ENCODE results near the gene ITIH2.
"Not testable (repeated sequence)": the region's sequence is repeated elsewhere in the genome, so short reads cannot be mapped to it uniquely, and the experiment has no call there.

ITIH2 gene

DNA sequence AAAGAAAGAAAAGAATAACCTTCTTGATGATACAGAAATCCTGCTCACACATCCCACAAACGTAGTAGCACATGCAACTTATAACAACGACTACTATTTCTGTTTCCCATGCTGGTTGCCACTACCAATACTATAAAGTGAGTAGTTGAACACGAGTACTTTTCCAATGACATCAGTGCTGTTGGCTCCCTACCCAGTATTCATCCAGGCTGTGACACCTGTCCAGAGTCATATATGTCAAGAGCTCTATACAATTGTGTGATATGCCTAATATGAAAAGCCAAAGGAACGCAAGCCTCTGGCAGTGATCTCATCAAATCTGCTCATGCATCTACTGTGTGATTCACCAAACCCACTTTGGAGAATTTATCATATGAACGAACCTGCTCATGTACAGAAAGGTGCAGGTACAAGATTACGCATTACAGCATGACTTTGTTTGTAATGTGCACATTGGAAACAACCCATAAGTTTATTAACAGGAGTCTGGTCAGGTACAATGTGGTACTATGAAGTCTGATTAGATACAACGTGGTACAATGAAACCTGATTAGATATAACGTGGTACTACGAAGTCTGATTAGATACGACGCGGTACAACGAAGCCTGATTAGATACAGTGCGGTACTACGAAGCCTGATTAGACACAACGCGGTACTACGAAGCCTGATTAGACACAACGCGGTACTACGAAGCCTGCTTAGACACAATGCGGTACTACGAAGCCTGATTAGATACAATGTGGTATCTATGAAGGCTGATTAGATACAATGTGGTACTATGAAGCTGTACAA lies 30.6 kb upstream of the ITIH2 start:
- H4K5ac ChIP-seq (ENCODE audit: low read length) = no peak overlapping the region
- H2AK5ac ChIP-seq (ENCODE audit: low read length) = no peak overlapping the region
- no peak overlapping the region for H3K27ac ChIP-seq (ENCODE audit: low read depth, low read length)
- no peak overlapping the region for H3K4me2 ChIP-seq (ENCODE audit: low read length)
- no peaks in the 10 kb centered on the region for H3K36me3 ChIP-seq (ENCODE audit: control insufficient read depth, insufficient read depth, low read length)
- no peaks in the 10 kb centered on the region for H3K4me1 ChIP-seq (ENCODE audit: control insufficient read depth, low read depth, low read length)
- no peak overlapping the region for H3K18ac ChIP-seq (ENCODE audit: low read length)
- H3K9ac ChIP-seq (ENCODE audit: low read length) = no peak overlapping the region
- no peak overlapping the region for H2BK5ac ChIP-seq (ENCODE audit: low read length)
- peak; percentile 31 for DNase-seq
- no peak overlapping the region for H4K8ac ChIP-seq (ENCODE audit: low read depth, low read length)
- no peaks in the 10 kb centered on the region for H3K79me2 ChIP-seq (ENCODE audit: control insufficient read depth, insufficient read depth, low read length)
- no peak overlapping the region for H2BK15ac ChIP-seq (replicated peaks; ENCODE audit: low read depth)
- H2BK120ac ChIP-seq (ENCODE audit: low read depth, low read length) = no peak overlapping the region
- WGBS (ENCODE audit: extremely low coverage, insufficient coverage, low lambda C conversion rate) = no CpG with 5 or more reads among the region's 23 CpGs
- no peak overlapping the region for H3K23ac ChIP-seq (ENCODE audit: low read length)
- no peak overlapping the region for H3K4me3 ChIP-seq (ENCODE audit: low read length)
- H3K79me1 ChIP-seq (ENCODE audit: low read length) = no peaks in the 10 kb centered on the region
- no peak overlapping the region for H3K4ac ChIP-seq (ENCODE audit: low read depth, low read length)
- no peak overlapping the region for H3K56ac ChIP-seq (ENCODE audit: low read length)
- no peaks in the 10 kb centered on the region for H3K27me3 ChIP-seq (ENCODE audit: insufficient read depth, low read length, poor library complexity)

- no peak overlapping the region for H2BK120ac ChIP-seq (ENCODE audit: low read depth, low read length)
- H3K79me2 ChIP-seq (ENCODE audit: control insufficient read depth, insufficient read depth, low read length) = no peaks in the 10 kb centered on the region
- no peak overlapping the region for H4K8ac ChIP-seq (ENCODE audit: low read depth, low read length)
- H3K79me1 ChIP-seq (ENCODE audit: low read length) = no peaks in the 10 kb centered on the region
- H4K5ac ChIP-seq (ENCODE audit: low read length) = no peak overlapping the region
- no peak overlapping the region for H3K23ac ChIP-seq (ENCODE audit: low read length)
- H3K4me3 ChIP-seq (ENCODE audit: low read length) = no peak overlapping the region
- no peak overlapping the region for H2BK15ac ChIP-seq (replicated peaks; ENCODE audit: low read depth)
- DNase-seq = no peak
- H2AK5ac ChIP-seq (ENCODE audit: low read length) = no peak overlapping the region
- no peak overlapping the region for H3K9ac ChIP-seq (ENCODE audit: low read length)
- no peak overlapping the region for H3K27ac ChIP-seq (ENCODE audit: low read depth, low read length)
- no peaks in the 10 kb centered on the region for H3K4me1 ChIP-seq (ENCODE audit: control insufficient read depth, low read depth, low read length)
- H3K56ac ChIP-seq (ENCODE audit: low read length) = no peak overlapping the region
- H2BK5ac ChIP-seq (ENCODE audit: low read length) = no peak overlapping the region
- no peak overlapping the region for H3K18ac ChIP-seq (ENCODE audit: low read length)
- no CpG with 5 or more reads among the region's 1 CpG for WGBS (ENCODE audit: extremely low coverage, insufficient coverage, low lambda C conversion rate)
- H3K27me3 ChIP-seq (ENCODE audit: insufficient read depth, low read length, poor library complexity) = no peaks in the 10 kb centered on the region
- no peaks in the 10 kb centered on the region for H3K36me3 ChIP-seq (ENCODE audit: control insufficient read depth, insufficient read depth, low read length)
- no peak overlapping the region for H3K4me2 ChIP-seq (ENCODE audit: low read length)
- H3K4ac ChIP-seq (ENCODE audit: low read depth, low read length) = no peak overlapping the region
Measured at GRCh38 chr10:7679256-7679655, 23.9 kb upstream of the ITIH2 start.

DNA sequence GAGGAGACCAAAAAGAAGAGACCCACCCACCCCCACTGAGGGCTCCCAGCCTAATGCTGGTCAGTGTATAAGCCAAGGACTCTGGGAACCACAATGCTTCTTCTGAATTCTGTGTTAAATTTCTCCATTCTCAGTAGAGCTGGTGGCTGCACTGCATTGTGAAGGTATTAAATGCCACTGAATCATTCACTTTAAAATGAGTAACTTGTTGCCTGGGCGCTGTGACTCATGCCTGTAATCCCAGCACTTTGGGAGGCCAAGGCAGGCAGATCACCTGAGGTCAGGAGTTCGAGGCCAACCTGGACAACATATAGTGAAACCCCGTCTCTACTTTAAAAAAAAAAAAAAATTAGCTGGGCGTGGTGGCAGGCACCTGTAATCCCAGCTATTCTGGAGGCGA lies 23.0 kb upstream of the ITIH2 start:
- H2BK5ac ChIP-seq (ENCODE audit: low read length); H3K27ac ChIP-seq (ENCODE audit: low read depth, low read length); H3K4me2 ChIP-seq (ENCODE audit: low read length); H3K9ac ChIP-seq (ENCODE audit: low read length); H3K4me3 ChIP-seq (ENCODE audit: low read length); H3K27me3 ChIP-seq (ENCODE audit: insufficient read depth, low read length, poor library complexity); H2BK120ac ChIP-seq (ENCODE audit: low read depth, low read length); H3K23ac ChIP-seq (ENCODE audit: low read length); DNase-seq; H4K5ac ChIP-seq (ENCODE audit: low read length); H2AK5ac ChIP-seq (ENCODE audit: low read length); H3K18ac ChIP-seq (ENCODE audit: low read length); H3K4ac ChIP-seq (ENCODE audit: low read depth, low read length); H3K36me3 ChIP-seq (ENCODE audit: control insufficient read depth, insufficient read depth, low read length); H3K56ac ChIP-seq (ENCODE audit: low read length); H4K8ac ChIP-seq (ENCODE audit: low read depth, low read length); H2BK15ac ChIP-seq (replicated peaks; ENCODE audit: low read depth); H3K79me1 ChIP-seq (ENCODE audit: low read length); H3K4me1 ChIP-seq (ENCODE audit: control insufficient read depth, low read depth, low read length); H3K79me2 ChIP-seq (ENCODE audit: control insufficient read depth, insufficient read depth, low read length): not testable (repeated sequence)
- no CpG with 5 or more reads among the region's 5 CpGs for WGBS (ENCODE audit: extremely low coverage, insufficient coverage, low lambda C conversion rate)

DNA sequence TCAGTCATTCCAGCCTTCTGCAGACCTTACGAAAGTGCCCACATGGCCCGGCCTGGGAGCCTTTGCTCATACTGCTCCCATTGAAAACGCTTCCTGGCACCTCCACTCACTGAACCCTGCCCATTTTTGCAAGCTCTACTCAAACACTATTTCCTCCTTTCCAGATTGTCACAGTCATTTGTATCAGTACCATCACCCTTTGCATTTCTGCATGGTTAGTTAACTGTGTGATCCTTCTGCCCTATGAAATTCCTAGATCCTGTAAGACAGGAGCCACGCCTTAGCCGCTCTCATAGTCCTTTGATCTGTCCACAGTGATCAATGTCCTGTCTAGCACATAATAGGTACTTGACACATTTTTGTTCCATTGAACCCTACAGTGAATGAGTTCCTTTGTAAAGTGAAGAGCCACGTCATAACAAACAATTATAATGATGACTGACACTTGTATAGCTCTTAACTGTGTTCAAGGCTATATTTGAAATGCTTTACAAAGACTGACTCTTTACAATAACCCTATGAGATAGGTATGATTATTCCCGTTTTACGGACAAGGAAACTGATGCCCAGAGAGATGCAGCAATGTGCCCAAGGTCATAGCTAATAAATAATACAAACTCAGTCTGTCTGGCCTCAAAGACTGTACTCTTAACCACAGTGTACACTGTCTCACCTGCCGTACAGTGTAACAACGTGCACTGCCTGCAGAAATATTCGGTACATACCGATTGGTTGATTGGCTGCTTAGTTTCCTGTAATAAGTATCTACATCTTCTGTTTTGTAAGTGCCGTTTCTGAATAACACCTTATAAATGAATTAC lies 16.6 kb upstream of the ITIH2 start:
- no peak overlapping the region for H2BK120ac ChIP-seq (ENCODE audit: low read depth, low read length)

DNA sequence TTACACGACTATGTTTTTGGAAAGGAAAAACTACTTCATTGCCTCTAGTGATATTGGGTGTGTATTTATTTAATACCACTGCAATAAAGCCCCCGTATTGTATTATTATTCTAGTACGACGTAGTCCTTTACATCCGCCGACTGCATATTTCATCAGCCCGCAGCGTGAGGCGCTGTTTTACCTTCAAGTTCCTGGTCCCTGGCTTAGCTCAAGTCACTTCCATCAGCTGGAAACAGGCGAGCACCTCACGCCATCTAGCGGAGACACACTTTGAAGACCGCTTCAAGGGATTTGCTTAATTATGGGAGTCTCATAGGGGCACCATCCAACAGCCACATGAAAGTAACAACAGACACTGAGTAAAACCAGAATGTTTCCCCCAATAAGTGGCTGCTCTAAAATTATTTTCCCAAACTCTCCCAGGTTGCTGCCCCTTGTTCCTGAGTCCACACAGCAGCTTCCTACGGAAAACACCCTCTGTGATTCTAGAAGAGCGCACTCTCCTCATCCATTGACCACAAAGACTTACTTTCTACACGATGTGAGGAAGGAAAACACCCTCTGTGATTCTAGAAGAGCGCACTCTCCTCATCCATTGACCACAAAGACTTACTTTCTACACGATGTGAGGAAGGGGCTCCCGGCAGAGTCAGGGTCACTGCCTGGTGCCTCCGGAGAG lies 15.7 kb upstream of the ITIH2 start:
- Histone ChIP-seq H3K23ac (ENCODE audit: low read length) (no peak overlapping the region), H3K79me1 (ENCODE audit: low read length) (no peaks in the 10 kb centered on the region), H3K18ac (ENCODE audit: low read length) (no peak overlapping the region), H4K8ac (ENCODE audit: low read depth, low read length) (no peak overlapping the region), H3K4me2 (ENCODE audit: low read length) (no peak overlapping the region), H3K56ac (ENCODE audit: low read length) (no peak overlapping the region), H3K4me1 (ENCODE audit: control insufficient read depth, low read depth, low read length) (no peaks in the 10 kb centered on the region), H2BK15ac (replicated peaks; ENCODE audit: low read depth) (no peak overlapping the region), H3K27me3 (ENCODE audit: insufficient read depth, low read length, poor library complexity) (no peaks in the 10 kb centered on the region), H3K4me3 (ENCODE audit: low read length) (no peak overlapping the region), H3K27ac (ENCODE audit: low read depth, low read length) (no peak overlapping the region), H2BK120ac (ENCODE audit: low read depth, low read length) (no peak overlapping the region), H4K5ac (ENCODE audit: low read length) (no peak overlapping the region), H3K36me3 (ENCODE audit: control insufficient read depth, insufficient read depth, low read length) (no peaks in the 10 kb centered on the region), H3K9ac (ENCODE audit: low read length) (no peak overlapping the region), H2AK5ac (ENCODE audit: low read length) (no peak overlapping the region), H2BK5ac (ENCODE audit: low read length) (no peak overlapping the region), H3K4ac (ENCODE audit: low read depth, low read length) (no peak overlapping the region), H3K79me2 (ENCODE audit: control insufficient read depth, insufficient read depth, low read length) (no peaks in the 10 kb centered on the region)
- no CpG with 5 or more reads among the region's 20 CpGs for WGBS (ENCODE audit: extremely low coverage, insufficient coverage, low lambda C conversion rate)
- DNase-seq = peak; percentile 96

More for the DNA sequence above, 16.6 kb upstream of the ITIH2 start:
- no peak overlapping the region for H4K5ac ChIP-seq (ENCODE audit: low read length)
- no peaks in the 10 kb centered on the region for H3K36me3 ChIP-seq (ENCODE audit: control insufficient read depth, insufficient read depth, low read length)
- H3K4me2 ChIP-seq (ENCODE audit: low read length) = no peak overlapping the region
- H2AK5ac ChIP-seq (ENCODE audit: low read length) = no peak overlapping the region
- no peak overlapping the region for H3K4ac ChIP-seq (ENCODE audit: low read depth, low read length)
- H3K27ac ChIP-seq (ENCODE audit: low read depth, low read length) = no peak overlapping the region
- H3K4me1 ChIP-seq (ENCODE audit: control insufficient read depth, low read depth, low read length) = no peaks in the 10 kb centered on the region
- no CpG with 5 or more reads among the region's 13 CpGs for WGBS (ENCODE audit: extremely low coverage, insufficient coverage, low lambda C conversion rate)
- no peak overlapping the region for H3K9ac ChIP-seq (ENCODE audit: low read length)
- H3K79me1 ChIP-seq (ENCODE audit: low read length) = no peaks in the 10 kb centered on the region
- H3K18ac ChIP-seq (ENCODE audit: low read length) = no peak overlapping the region
- H2BK5ac ChIP-seq (ENCODE audit: low read length) = no peak overlapping the region
- no peak overlapping the region for H3K56ac ChIP-seq (ENCODE audit: low read length)
- no peaks in the 10 kb centered on the region for H3K27me3 ChIP-seq (ENCODE audit: insufficient read depth, low read length, poor library complexity)
- no peak for DNase-seq
- no peak overlapping the region for H4K8ac ChIP-seq (ENCODE audit: low read depth, low read length)
- H3K4me3 ChIP-seq (ENCODE audit: low read length) = no peak overlapping the region
- H3K23ac ChIP-seq (ENCODE audit: low read length) = no peak overlapping the region
- no peak overlapping the region for H2BK15ac ChIP-seq (replicated peaks; ENCODE audit: low read depth)
- H3K79me2 ChIP-seq (ENCODE audit: control insufficient read depth, insufficient read depth, low read length) = no peaks in the 10 kb centered on the region
